Activated naive CD8-positive, alpha-beta T cell treated with anti-CD3 and anti-CD28 coated beads for 36 hours (primary cell): ENCODE data around the gene ERCC4. TPM values are rescaled to one million over a fixed set of nuclear protein-coding genes. Genes with fewer than 3 reads are reported as not detected.
A peak's percentile ranks its signal among the peaks of the same experiment; 100 is the strongest.
"Not testable (repeated sequence)": the region's sequence is repeated elsewhere in the genome, so short reads cannot be mapped to it uniquely, and the experiment has no call there.

Experiments used
- DNase-seq: peaks from one replicate; pipeline ENCODE4 v3.0.0; 2021
- H3K27ac Mint-ChIP-seq: one replicate; pipeline ENCODE4 v1.8.0; 2022; ENCODE audit warnings: mild to moderate bottlenecking, moderate library complexity, mixed read lengths
- H3K27me3 Mint-ChIP-seq: one replicate; pipeline ENCODE4 v1.8.0; 2022; ENCODE audit warnings: mild to moderate bottlenecking, mixed read lengths
- H3K36me3 Mint-ChIP-seq: one replicate; pipeline ENCODE4 v1.8.0; 2021; ENCODE audit warnings: mild to moderate bottlenecking, mixed read lengths
- H3K4me1 Mint-ChIP-seq: one replicate; pipeline ENCODE4 v1.8.0; 2021; ENCODE audit warnings: mixed read lengths
- H3K4me3 Mint-ChIP-seq: one replicate; pipeline ENCODE4 v1.8.0; 2022; ENCODE audit warnings: mild to moderate bottlenecking, moderate library complexity, mixed read lengths
- H3K9me3 Mint-ChIP-seq: one replicate; pipeline ENCODE4 v1.8.0; 2022; ENCODE audit warnings: mixed read lengths
- total RNA-seq, 2 experiments: library from RNA; stranded (reverse); gene quantifications; one replicate each; pipeline ENCODE4 v1.2.3, GENCODE V29; 2021

Gene ERCC4
- 10 to 100 TPM; 14.0 to 16.3 TPM for total RNA-seq

DNA sequence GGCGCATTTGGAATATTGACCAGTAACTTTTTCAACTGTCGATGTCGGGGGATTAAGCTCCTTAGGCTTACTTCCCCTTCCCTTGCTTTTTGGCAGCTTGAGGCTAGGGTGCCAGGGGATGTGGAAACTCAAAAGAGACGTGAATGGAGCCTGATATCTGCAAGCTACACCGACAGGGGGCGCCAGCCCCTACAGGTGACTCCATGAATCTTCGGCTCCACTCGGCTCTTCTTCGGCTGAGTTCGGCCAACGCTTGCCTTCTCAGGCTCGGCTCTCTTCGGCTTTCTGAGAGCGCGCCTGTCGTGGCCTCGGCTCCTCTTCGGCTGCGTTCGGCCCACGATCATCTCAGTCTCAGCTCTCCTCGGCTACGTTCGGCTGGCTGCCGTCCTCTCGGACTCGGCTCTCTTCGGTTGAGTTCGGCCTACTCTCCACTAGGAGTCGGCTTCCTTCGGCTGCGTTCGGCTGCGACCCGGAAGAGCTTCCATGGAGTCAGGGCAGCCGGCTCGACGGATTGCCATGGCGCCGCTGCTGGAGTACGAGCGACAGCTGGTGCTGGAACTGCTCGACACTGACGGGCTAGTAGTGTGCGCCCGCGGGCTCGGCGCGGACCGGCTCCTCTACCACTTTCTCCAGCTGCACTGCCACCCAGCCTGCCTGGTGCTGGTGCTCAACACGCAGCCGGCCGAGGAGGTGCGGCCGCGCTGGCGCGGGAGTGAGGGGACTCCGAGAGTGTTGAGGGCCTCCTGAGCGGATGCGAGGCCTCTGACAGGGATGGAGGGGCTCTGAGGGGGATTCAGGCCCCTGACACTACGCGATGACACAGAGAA, at the start of gene ERCC4:
Gene ERCC4 (plus strand): TSS at position 472 of the 827 bp plus-strand sequence. CDS start 12 bp downstream, at position 484.
- Mint-ChIP-seq H3K9me3 (no peaks in the 10 kb centered on the region), H3K4me3 (peak within 1 kb of the TSS; percentile 98), H3K27ac (peak within 1 kb of the TSS; percentile 93), H3K27me3 (no peaks in the 10 kb centered on the region), H3K36me3 (peaks cover 9% of the 10 kb centered on the region), H3K4me1 (peaks cover 25% of the 10 kb centered on the region)
- peak; percentile 98 for DNase-seq

DNA sequence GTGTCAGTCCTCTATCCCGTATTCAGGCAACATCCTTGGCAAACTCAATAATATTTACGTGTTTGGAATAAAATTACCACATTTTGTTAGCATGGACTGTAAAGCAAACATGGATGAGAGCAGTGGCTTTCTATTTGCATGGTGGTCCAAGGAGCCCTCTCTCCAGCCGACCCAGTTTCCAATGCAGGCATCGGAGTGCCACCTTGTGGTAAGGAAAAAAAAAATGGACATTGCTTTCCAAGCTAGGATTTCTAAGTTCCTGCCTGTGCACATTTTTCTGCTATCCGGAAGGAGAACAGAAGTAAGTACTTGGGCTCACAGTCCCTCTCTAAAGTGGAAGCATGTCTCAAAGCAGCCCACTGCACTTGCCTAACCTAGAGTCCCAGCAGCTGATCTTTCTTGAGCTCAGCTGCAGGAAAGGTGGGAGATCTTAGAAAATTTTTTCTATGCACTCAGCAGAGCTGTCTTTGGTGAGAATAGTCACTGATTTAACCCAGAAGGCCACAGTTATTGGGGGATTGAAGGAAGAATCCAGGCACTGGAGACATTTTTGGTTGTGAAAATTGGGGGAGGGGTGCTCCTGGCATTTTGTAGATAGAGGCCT, 46.0 kb upstream of the ERCC4 start:
- peaks cover 13% of the 10 kb centered on the region for H3K27me3 Mint-ChIP-seq
- H3K27ac Mint-ChIP-seq = no peak overlapping the region
- no peak for DNase-seq
- H3K4me1 Mint-ChIP-seq = no peaks in the 10 kb centered on the region
- H3K36me3 Mint-ChIP-seq = no peaks in the 10 kb centered on the region
- no peak overlapping the region for H3K4me3 Mint-ChIP-seq
- no peaks in the 10 kb centered on the region for H3K9me3 Mint-ChIP-seq

- DNase-seq = no peak
- Mint-ChIP-seq H3K4me1 (no peaks in the 10 kb centered on the region), H3K27ac (no peak overlapping the region)
Measured at GRCh38 chr16:13875614-13876284, 44.2 kb upstream of the ERCC4 start.

DNA sequence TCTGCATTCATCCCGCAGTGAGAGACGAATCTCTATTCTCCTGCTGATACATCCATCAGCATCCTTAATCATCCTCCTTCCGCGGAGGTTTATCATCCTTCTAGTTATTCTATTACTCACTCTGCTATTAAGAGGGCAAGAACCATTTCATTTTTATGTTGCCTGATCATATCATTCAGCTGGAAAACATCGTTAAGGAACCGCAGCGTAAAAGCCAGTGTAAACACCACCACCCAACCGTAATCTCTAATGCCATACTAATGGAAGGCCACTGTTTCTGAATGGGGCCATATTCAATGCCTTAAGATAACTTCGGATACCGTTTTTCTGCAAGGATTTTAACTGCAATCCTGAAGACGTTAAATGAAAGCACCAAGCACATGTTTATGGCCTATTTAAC, 36.7 kb upstream of the ERCC4 start:
- H3K36me3 Mint-ChIP-seq = no peaks in the 10 kb centered on the region
- H3K4me3 Mint-ChIP-seq = no peak overlapping the region
- peaks cover 5% of the 10 kb centered on the region for H3K27me3 Mint-ChIP-seq
- no peak overlapping the region for H3K27ac Mint-ChIP-seq
- DNase-seq = no peak
- no peaks in the 10 kb centered on the region for H3K4me1 Mint-ChIP-seq
- H3K9me3 Mint-ChIP-seq = no peaks in the 10 kb centered on the region

More at GRCh38 chr16:13875614-13876284, 44.2 kb upstream of the ERCC4 start:
- H3K27me3 Mint-ChIP-seq = peaks cover 4% of the 10 kb centered on the region
- no peaks in the 10 kb centered on the region for H3K36me3 Mint-ChIP-seq
- no peaks in the 10 kb centered on the region for H3K9me3 Mint-ChIP-seq
- H3K4me3 Mint-ChIP-seq = no peak overlapping the region

DNA sequence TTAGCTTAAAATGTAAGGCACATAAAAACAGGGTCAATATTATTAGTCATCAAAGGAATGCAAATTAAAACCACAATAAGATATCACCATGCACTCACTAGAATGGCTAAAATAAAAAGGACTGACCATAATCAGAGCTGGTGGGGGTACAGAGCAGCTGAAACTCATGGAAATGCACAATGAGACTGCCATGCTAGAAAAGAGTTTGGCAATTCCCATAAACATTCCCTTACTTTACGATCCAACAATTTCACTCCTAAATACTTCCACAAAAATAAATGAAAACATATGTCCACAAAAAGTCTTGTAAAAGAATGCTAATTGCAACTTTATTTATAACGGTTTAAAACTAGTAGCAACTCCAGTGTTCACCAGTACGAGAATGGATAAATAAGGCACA, 36.1 kb upstream of the ERCC4 start:
- no peaks in the 10 kb centered on the region for H3K36me3 Mint-ChIP-seq
- no peak for DNase-seq
- H3K27me3 Mint-ChIP-seq = peaks cover 5% of the 10 kb centered on the region
- H3K9me3 Mint-ChIP-seq = no peaks in the 10 kb centered on the region
- no peak overlapping the region for H3K4me3 Mint-ChIP-seq
- H3K4me1 Mint-ChIP-seq = no peaks in the 10 kb centered on the region
- no peak overlapping the region for H3K27ac Mint-ChIP-seq

DNA sequence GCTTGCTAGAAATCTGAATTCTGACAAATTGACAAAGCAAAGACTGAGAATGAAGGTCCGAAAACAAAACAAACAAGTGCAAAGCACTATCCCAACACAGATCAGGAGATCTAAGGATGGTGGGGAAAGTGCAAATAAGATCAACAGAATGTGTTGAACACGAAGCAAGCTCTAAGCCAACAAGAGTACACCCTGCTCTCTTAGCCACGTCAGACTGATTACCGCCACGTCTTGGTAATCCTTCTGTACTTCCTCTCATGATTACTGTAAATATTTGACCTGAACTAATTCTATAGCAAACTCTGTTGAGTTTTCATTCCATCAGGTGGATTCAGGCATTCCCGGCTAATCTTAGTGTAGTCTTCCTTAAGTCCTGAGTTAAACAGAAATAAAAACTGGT, 34.3 kb upstream of the ERCC4 start:
- Mint-ChIP-seq H3K27ac (no peak overlapping the region), H3K27me3 (peaks cover 11% of the 10 kb centered on the region), H3K36me3 (no peaks in the 10 kb centered on the region), H3K9me3 (no peaks in the 10 kb centered on the region), H3K4me3 (no peak overlapping the region), H3K4me1 (no peaks in the 10 kb centered on the region)
- DNase-seq = no peak

- Mint-ChIP-seq H3K36me3 (no peaks in the 10 kb centered on the region), H3K27me3 (peaks cover 18% of the 10 kb centered on the region), H3K27ac (no peak overlapping the region), H3K4me1 (no peaks in the 10 kb centered on the region), H3K4me3 (no peak overlapping the region), H3K9me3 (no peaks in the 10 kb centered on the region)
- DNase-seq = no peak
Measured at GRCh38 chr16:13886608-13887007, 33.3 kb upstream of the ERCC4 start.

- H3K4me3 Mint-ChIP-seq, H3K27ac Mint-ChIP-seq, H3K4me1 Mint-ChIP-seq, H3K36me3 Mint-ChIP-seq, H3K9me3 Mint-ChIP-seq, DNase-seq: not testable (repeated sequence)
- H3K27me3 Mint-ChIP-seq = peaks cover 24% of the 10 kb centered on the region
Measured at GRCh38 chr16:13889323-13889722, 30.6 kb upstream of the ERCC4 start.

DNA sequence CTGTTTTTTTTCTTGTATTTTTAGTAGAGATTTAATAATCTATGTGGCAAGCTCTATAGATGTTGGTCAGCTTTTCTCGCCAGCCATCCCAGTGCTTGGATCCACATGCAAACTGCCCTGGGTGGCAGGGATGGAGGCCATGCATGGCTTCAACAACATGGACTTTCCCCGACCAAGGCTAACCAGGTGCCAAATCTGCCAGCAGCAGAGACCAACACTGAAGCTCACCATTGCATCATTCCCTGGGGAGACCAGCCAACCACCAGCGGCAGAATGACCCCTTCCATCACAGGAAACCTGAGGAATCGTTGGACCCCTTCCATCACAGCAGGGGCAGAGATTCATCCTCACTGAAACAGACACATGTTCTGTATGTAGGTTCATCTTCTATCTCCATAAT, 27.7 kb upstream of the ERCC4 start:
- H3K27ac Mint-ChIP-seq = no peak overlapping the region
- H3K27me3 Mint-ChIP-seq = peaks cover 25% of the 10 kb centered on the region
- no peaks in the 10 kb centered on the region for H3K36me3 Mint-ChIP-seq
- no peaks in the 10 kb centered on the region for H3K9me3 Mint-ChIP-seq
- H3K4me3 Mint-ChIP-seq = no peak overlapping the region
- no peaks in the 10 kb centered on the region for H3K4me1 Mint-ChIP-seq
- no peak for DNase-seq

DNA sequence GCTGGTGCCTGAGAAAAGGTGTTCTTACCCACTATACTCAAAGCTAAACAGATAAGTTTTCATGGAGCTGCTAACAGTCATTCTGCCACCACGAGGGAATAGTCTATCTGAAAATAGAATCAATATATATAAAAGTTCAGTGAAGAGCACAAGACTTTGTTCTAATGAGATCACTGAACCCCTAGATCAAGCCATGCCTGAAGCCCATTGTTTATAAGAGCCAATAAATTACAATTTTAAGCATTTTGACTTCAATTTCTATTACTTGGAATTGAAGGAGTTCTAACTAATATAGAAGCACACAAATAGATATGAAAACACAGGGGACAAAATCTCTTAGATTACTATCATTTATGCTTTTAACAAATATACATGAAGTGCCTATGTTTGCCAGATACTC, 24.4 kb upstream of the ERCC4 start:
- peaks cover 27% of the 10 kb centered on the region for H3K27me3 Mint-ChIP-seq
- H3K9me3 Mint-ChIP-seq = no peaks in the 10 kb centered on the region
- DNase-seq = no peak
- H3K4me3 Mint-ChIP-seq = no peak overlapping the region
- H3K36me3 Mint-ChIP-seq = no peaks in the 10 kb centered on the region
- no peak overlapping the region for H3K27ac Mint-ChIP-seq
- no peaks in the 10 kb centered on the region for H3K4me1 Mint-ChIP-seq

- no peak overlapping the region for H3K27ac Mint-ChIP-seq
Measured at GRCh38 chr16:13896543-13897182, 23.3 kb upstream of the ERCC4 start.

GRCh38 chr16:13897806-13898205, 22.1 kb upstream of the ERCC4 start:
- Mint-ChIP-seq H3K9me3 (peaks cover 3% of the 10 kb centered on the region), H3K27me3 (peaks cover 32% of the 10 kb centered on the region), H3K27ac (no peak overlapping the region), H3K4me1 (no peaks in the 10 kb centered on the region), H3K36me3 (no peaks in the 10 kb centered on the region), H3K4me3 (no peak overlapping the region)
- DNase-seq = no peak

More at GRCh38 chr16:13896543-13897182, 23.3 kb upstream of the ERCC4 start:
- Mint-ChIP-seq H3K27me3 (peaks cover 24% of the 10 kb centered on the region), H3K36me3 (no peaks in the 10 kb centered on the region), H3K4me3 (no peak overlapping the region), H3K9me3 (peaks cover 3% of the 10 kb centered on the region), H3K4me1 (no peaks in the 10 kb centered on the region)
- no peak for DNase-seq

- Mint-ChIP-seq H3K4me1 (no peaks in the 10 kb centered on the region), H3K27me3 (peaks cover 36% of the 10 kb centered on the region), H3K9me3 (peaks cover 3% of the 10 kb centered on the region), H3K27ac (no peak overlapping the region), H3K4me3 (no peak overlapping the region), H3K36me3 (no peaks in the 10 kb centered on the region)
- DNase-seq = no peak
Measured at GRCh38 chr16:13898233-13898632, 21.7 kb upstream of the ERCC4 start.

DNA sequence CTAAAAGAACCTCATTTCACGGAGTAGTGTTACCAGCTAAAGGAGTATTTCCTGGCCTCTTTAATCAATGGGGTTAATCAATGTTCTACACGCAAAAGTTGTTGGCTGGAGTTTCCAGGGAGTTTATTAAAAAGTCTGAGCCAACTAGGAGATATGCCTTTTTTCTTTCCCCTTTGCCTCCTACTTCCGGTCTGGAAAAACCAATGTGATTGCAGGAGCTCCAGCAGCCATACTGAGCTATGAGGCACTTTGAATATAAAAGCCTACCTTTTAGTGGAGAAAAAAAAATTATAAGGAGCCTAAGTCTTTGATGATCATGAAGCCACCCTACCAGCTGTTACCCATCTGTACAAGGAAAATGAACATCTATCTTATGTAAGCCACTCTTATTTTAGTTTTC, 17.9 kb upstream of the ERCC4 start:
- Mint-ChIP-seq H3K4me1 (no peaks in the 10 kb centered on the region), H3K4me3 (no peak overlapping the region), H3K36me3 (no peaks in the 10 kb centered on the region), H3K9me3 (peaks cover 3% of the 10 kb centered on the region), H3K27ac (no peak overlapping the region), H3K27me3 (peaks cover 48% of the 10 kb centered on the region)
- no peak for DNase-seq

- peaks cover 3% of the 10 kb centered on the region for H3K9me3 Mint-ChIP-seq
- no peaks in the 10 kb centered on the region for H3K36me3 Mint-ChIP-seq
- H3K27me3 Mint-ChIP-seq = peaks cover 48% of the 10 kb centered on the region
- H3K4me1 Mint-ChIP-seq = no peaks in the 10 kb centered on the region
- H3K27ac Mint-ChIP-seq = no peak overlapping the region
- no peak overlapping the region for H3K4me3 Mint-ChIP-seq
- no peak for DNase-seq
Measured at GRCh38 chr16:13902677-13903076, 17.3 kb upstream of the ERCC4 start.
